HEK293 (cell line): ENCODE measurements around the gene TBC1D30.

Source experiments
- CTCF ChIA-PET: fragments of 350-600 bp; formaldehyde crosslinking; extraction: SDS; loops from one replicate; lab custom pipeline; 2021; ENCODE audit warnings: antibody characterized with exemption; lab: Yijun Ruan, JAX
- POLR2A ChIA-PET: fragments of 300-600 bp; formaldehyde crosslinking; extraction: SDS; loops from one replicate; lab custom pipeline; 2020; ENCODE audit warnings: antibody characterized with exemption, inconsistent platforms; lab: Yijun Ruan, JAX
- H3K27ac ChIP-seq: fragments of 200-500 bp; sonication (Bioruptor generic); 2 replicates; pipeline ENCODE4 v1.5.1; 2014; ENCODE audit warnings: low read depth, low read length, control low read depth, inconsistent platforms; ENCODE audit errors: extremely low read depth
- H3K36me3 ChIP-seq, 2 experiments: fragments of 200-500 bp in 1 of 2; sonication (Bioruptor generic) in 1 of 2; 1 replicate in 1 of 2; 2 replicates in 1 of 2; pipeline ENCODE4 v1.5.1; 2014 to 2017; ENCODE audit warnings: inconsistent platforms in 2 of 2, low read length in 2 of 2; ENCODE audit not compliant: control insufficient read depth in 2 of 2, insufficient read depth in 1 of 2
- H3K4me1 ChIP-seq: fragments of 200-500 bp; sonication (Bioruptor generic); 2 replicates; pipeline ENCODE4 v1.5.1; 2014; ENCODE audit warnings: mild to moderate bottlenecking, low read length, inconsistent platforms; ENCODE audit not compliant: control insufficient read depth, insufficient read depth
- H3K4me3 ChIP-seq: 2 replicates; pipeline ENCODE4 v1.5.1; 2011; ENCODE audit warnings: low read depth, mild to moderate bottlenecking, control low read depth, low read length, moderate library complexity
- H3K9me3 ChIP-seq: fragments of 200-500 bp; sonication (Bioruptor generic); 2 replicates; pipeline ENCODE4 v1.5.1; 2014; ENCODE audit warnings: low read depth, low read length, inconsistent platforms; ENCODE audit not compliant: control insufficient read depth, insufficient read depth
- FEZF1 ChIP-seq: fragments of 450-650 bp; formaldehyde crosslinking; IDR thresholded peaks from 2 replicates; pipeline ENCODE4 v1.5.1; 2016; ENCODE audit warnings: missing biosample characterization, missing genetic modification characterization
- GLI2 ChIP-seq: fragments of 450-650 bp; formaldehyde crosslinking; IDR thresholded peaks from 2 replicates; pipeline ENCODE4; 2017; ENCODE audit warnings: missing biosample characterization, missing genetic modification characterization, low read depth, borderline replicate concordance
- HIC1 ChIP-seq: fragments of 450-650 bp; formaldehyde crosslinking; IDR thresholded peaks from 2 replicates; pipeline ENCODE4 v1.5.1; 2016; ENCODE audit warnings: missing biosample characterization, missing genetic modification characterization
- MEIS1 ChIP-seq: sonication (generic); formaldehyde crosslinking; IDR thresholded peaks from 2 replicates; pipeline ENCODE4 v1.8.1; 2022; ENCODE audit warnings: missing genetic modification reagents, mild to moderate bottlenecking, borderline replicate concordance
- MZF1 ChIP-seq: fragments of 450-650 bp; formaldehyde crosslinking; IDR thresholded peaks from 2 replicates; pipeline ENCODE4 v1.5.1; 2017; ENCODE audit warnings: missing biosample characterization, missing genetic modification characterization, borderline replicate concordance
- SCRT2 ChIP-seq: fragments of 450-650 bp; formaldehyde crosslinking; IDR thresholded peaks from 2 replicates; pipeline ENCODE4 v1.5.1; 2016; ENCODE audit warnings: missing biosample characterization, missing genetic modification characterization
- SP2 ChIP-seq: fragments of 450-650 bp; formaldehyde crosslinking; IDR thresholded peaks from 2 replicates; pipeline ENCODE4 v1.5.1; 2016; ENCODE audit warnings: missing biosample characterization, missing genetic modification characterization
- WT1 ChIP-seq: fragments of 450-650 bp; formaldehyde crosslinking; IDR thresholded peaks from 2 replicates; pipeline ENCODE4 v1.5.1; 2016; ENCODE audit warnings: missing biosample characterization, missing genetic modification characterization
- YY1 ChIP-seq: fragments of 450-650 bp; formaldehyde crosslinking; IDR thresholded peaks from 2 replicates; pipeline ENCODE4 v1.5.1; 2018; ENCODE audit warnings: missing biosample characterization, missing genetic modification characterization
- ZBTB6 ChIP-seq: fragments of 450-650 bp; formaldehyde crosslinking; IDR thresholded peaks from 2 replicates; pipeline ENCODE4 v1.5.1; 2017; ENCODE audit warnings: missing biosample characterization, missing genetic modification characterization
- ZNF202 ChIP-seq: fragments of 450-650 bp; formaldehyde crosslinking; IDR thresholded peaks from 2 replicates; pipeline ENCODE4 v1.5.1; 2016; ENCODE audit warnings: missing biosample characterization, missing genetic modification characterization, borderline replicate concordance
- ZNF223 ChIP-seq: fragments of 450-650 bp; formaldehyde crosslinking; IDR thresholded peaks from 2 replicates; pipeline ENCODE4 v1.5.1; 2016; ENCODE audit warnings: missing biosample characterization, missing genetic modification characterization
- ZNF354C ChIP-seq: fragments of 450-650 bp; formaldehyde crosslinking; IDR thresholded peaks from 2 replicates; pipeline ENCODE4 v1.5.1; 2016; ENCODE audit warnings: missing biosample characterization, missing genetic modification characterization, low read depth, borderline replicate concordance
- ZNF48 ChIP-seq: fragments of 450-650 bp; formaldehyde crosslinking; IDR thresholded peaks from 2 replicates; pipeline ENCODE4 v1.5.1; 2016; ENCODE audit warnings: missing biosample characterization, missing genetic modification characterization
- ZNF488 ChIP-seq: fragments of 450-650 bp; formaldehyde crosslinking; IDR thresholded peaks from 2 replicates; pipeline ENCODE4 v1.5.1; 2016; ENCODE audit warnings: missing biosample characterization, missing genetic modification characterization
- ZSCAN16 ChIP-seq: fragments of 450-650 bp; formaldehyde crosslinking; IDR thresholded peaks from 2 replicates; pipeline ENCODE4 v1.5.1; 2016; ENCODE audit warnings: missing biosample characterization, missing genetic modification characterization
- ZSCAN18 ChIP-seq: fragments of 450-650 bp; formaldehyde crosslinking; IDR thresholded peaks from 2 replicates; pipeline ENCODE4 v1.5.1; 2016; ENCODE audit warnings: missing biosample characterization, missing genetic modification characterization
- TF ChIP-seq, protein P1 (sequence below): fragments of 450-650 bp; IDR thresholded peaks from 2 replicates; pipeline ENCODE4 v1.5.1; 2018; ENCODE audit warnings: missing biosample characterization, mild to moderate bottlenecking, missing genetic modification characterization
- TF ChIP-seq, protein P2 (sequence below): fragments of 450-650 bp; formaldehyde crosslinking; IDR thresholded peaks from 2 replicates; pipeline ENCODE4 v1.5.1; 2016; ENCODE audit warnings: missing biosample characterization, missing genetic modification characterization

Gene TBC1D30

DNA sequence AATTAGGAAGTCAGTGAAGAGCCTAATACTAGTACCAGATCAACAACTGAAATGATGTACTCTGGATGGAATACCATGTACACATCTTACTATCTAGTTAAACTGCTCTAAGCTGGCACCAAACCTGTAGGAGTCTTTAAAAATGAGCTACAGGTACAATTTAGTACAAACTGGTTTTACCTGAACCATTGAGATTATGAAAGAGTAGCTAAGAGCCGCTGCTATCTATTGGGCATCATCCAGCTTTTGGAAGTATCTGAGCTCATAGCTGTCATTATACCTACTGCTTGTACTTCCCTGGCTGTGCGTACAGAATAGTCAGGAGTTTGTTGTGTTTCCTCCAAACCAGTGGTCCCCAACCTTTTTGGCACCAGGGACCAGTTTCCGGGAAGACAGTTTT lies 12.4 kb downstream of the TBC1D30 start:
- H3K36me3 ChIP-seq = peaks cover 0 to 3% of the 10 kb centered on the region in 2 experiments; a peak in 1 of 3 replicates
- no peak overlapping the region for H3K27ac ChIP-seq
- ChIA-PET CTCF (no interaction called here), POLR2A (interaction anchor here (1.3 kb wide), 1 partner anchor 36 kb away, joined by 3 read pairs; no protein-coding TSS in a partner anchor)
- H3K4me1 ChIP-seq = no peaks in the 10 kb centered on the region
- H3K4me3 ChIP-seq = no peak overlapping the region
- H3K9me3 ChIP-seq = no peaks in the 10 kb centered on the region
- TF ChIP-seq ZSCAN16 (no peak), SCRT2 (tag by site-specific recombination) (0 out of 2 replicates have a peak, but pooled peaks have one; percentile 45)

- POLR2A ChIA-PET = interaction anchor here (1.3 kb wide), 1 partner anchor 36 kb away, joined by 3 read pairs; no protein-coding TSS in a partner anchor
- Histone ChIP-seq H3K36me3 (no peaks in the 10 kb centered on the region), H3K27ac (no peak overlapping the region), H3K4me1 (no peaks in the 10 kb centered on the region), H3K4me3 (no peak overlapping the region), H3K9me3 (no peaks in the 10 kb centered on the region)
- no peak for TF ChIP-seq YY1 (tag by site-specific recombination)
- no peak for TF ChIP-seq ZSCAN18 (tag by site-specific recombination)
- TF ChIP-seq MZF1 = no peak
- TF ChIP-seq, protein P1, sequence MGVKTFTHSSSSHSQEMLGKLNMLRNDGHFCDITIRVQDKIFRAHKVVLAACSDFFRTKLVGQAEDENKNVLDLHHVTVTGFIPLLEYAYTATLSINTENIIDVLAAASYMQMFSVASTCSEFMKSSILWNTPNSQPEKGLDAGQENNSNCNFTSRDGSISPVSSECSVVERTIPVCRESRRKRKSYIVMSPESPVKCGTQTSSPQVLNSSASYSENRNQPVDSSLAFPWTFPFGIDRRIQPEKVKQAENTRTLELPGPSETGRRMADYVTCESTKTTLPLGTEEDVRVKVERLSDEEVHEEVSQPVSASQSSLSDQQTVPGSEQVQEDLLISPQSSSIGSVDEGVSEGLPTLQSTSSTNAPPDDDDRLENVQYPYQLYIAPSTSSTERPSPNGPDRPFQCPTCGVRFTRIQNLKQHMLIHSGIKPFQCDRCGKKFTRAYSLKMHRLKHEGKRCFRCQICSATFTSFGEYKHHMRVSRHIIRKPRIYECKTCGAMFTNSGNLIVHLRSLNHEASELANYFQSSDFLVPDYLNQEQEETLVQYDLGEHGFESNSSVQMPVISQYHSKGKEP (tag by site-specific recombination) = no peak
- no peak for TF ChIP-seq GLI2
- TF ChIP-seq ZNF223 (tag by site-specific recombination) = no peak
- no peak for TF ChIP-seq MEIS1 (CRISPR knock-in tag)
- no peak for TF ChIP-seq WT1 (tag by site-specific recombination)
- CTCF ChIA-PET = no interaction called here
Observed at GRCh38 chr12:64837427-64837826, 13.0 kb downstream of the TBC1D30 start.

- no peaks in the 10 kb centered on the region; a peak in 1 of 3 replicates for H3K36me3 ChIP-seq
- TF ChIP-seq, protein P2, sequence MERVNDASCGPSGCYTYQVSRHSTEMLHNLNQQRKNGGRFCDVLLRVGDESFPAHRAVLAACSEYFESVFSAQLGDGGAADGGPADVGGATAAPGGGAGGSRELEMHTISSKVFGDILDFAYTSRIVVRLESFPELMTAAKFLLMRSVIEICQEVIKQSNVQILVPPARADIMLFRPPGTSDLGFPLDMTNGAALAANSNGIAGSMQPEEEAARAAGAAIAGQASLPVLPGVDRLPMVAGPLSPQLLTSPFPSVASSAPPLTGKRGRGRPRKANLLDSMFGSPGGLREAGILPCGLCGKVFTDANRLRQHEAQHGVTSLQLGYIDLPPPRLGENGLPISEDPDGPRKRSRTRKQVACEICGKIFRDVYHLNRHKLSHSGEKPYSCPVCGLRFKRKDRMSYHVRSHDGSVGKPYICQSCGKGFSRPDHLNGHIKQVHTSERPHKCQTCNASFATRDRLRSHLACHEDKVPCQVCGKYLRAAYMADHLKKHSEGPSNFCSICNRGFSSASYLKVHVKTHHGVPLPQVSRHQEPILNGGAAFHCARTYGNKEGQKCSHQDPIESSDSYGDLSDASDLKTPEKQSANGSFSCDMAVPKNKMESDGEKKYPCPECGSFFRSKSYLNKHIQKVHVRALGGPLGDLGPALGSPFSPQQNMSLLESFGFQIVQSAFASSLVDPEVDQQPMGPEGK (tag by site-specific recombination) = no peak
- TF ChIP-seq ZNF48 (tag by site-specific recombination) = no peak
- TF ChIP-seq FEZF1 (tag by site-specific recombination) = no peak
- TF ChIP-seq ZNF488 = no peak
- TF ChIP-seq ZSCAN18 (tag by site-specific recombination) = no peak
- TF ChIP-seq ZNF202 (tag by site-specific recombination) = no peak
- TF ChIP-seq SP2 (tag by site-specific recombination) = no peak
- TF ChIP-seq HIC1 = no peak
- no peak for TF ChIP-seq ZNF354C (tag by site-specific recombination)
- no peak for TF ChIP-seq ZBTB6
- no peaks in the 10 kb centered on the region for H3K4me1 ChIP-seq
- H3K27ac ChIP-seq = no peak overlapping the region
- no peaks in the 10 kb centered on the region for H3K9me3 ChIP-seq
- ChIA-PET POLR2A (no interaction called here), CTCF (interaction anchor here (0.6 to 0.9 kb wide), 4 partner anchors 14 to 259 kb away, joined by 3 to 4 read pairs (median 3); no protein-coding TSS in a partner anchor)
- no peak overlapping the region for H3K4me3 ChIP-seq
Observed at GRCh38 chr12:64840119-64840518, 15.7 kb downstream of the TBC1D30 start.
